Hepatocyte (in vitro differentiated cells): Measurements from ENCODE around the gene DCAF15.

Source experiments
- CTCF ChIP-seq: fragments of 200-600 bp; sonication (generic); IDR thresholded peaks from 2 replicates; pipeline ENCODE4 v1.5.1; 2016; ENCODE audit warnings: antibody characterized with exemption, mild to moderate bottlenecking; ENCODE audit not compliant: poor library complexity
- EZH2 ChIP-seq: fragments of 200-600 bp; sonication (generic); IDR thresholded peaks from 2 replicates; pipeline ENCODE4 v1.6.1; 2016; ENCODE audit warnings: antibody characterized with exemption, mild to moderate bottlenecking, borderline replicate concordance

DNA sequence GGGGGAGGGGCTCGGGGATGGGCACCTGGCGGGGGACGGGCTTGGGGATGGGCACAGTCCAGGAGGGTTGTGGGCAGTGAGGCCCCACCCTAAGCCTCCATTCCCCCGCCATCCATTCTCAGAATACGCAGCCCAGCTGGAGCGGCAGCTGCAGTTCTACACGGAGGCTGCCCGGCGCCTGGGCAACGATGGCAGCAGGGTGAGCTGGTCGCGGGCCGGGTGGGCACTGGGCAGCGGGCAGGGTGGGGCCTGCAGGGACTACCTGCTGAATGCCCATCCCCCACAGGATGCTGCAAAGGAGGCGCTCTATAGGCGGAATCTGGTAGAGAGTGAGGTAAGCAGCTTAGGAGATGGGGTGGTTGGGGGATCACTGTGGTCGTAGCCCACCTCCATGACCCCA is 22.4 kb upstream of the DCAF15 start:
- no peak for TF ChIP-seq CTCF
- TF ChIP-seq EZH2: no peak
